AG09309 (cell line): ENCODE measurements around the gene GALNT14.

Source experiments
- DNase-seq: peaks from one replicate; pipeline ENCODE4 v3.0.0-alpha.2; 2010; ENCODE audit warnings: low read depth
- H3K4me3 ChIP-seq: 2 replicates; pipeline ENCODE4 v1.5.1; 2011; ENCODE audit warnings: mild to moderate bottlenecking, low read depth, low read length, moderate library complexity; ENCODE audit not compliant: control insufficient read depth
- TF ChIP-seq, protein P1 (sequence below): IDR thresholded peaks from 2 replicates; pipeline ENCODE4 v1.5.1; 2011; ENCODE audit warnings: mild to moderate bottlenecking, low read depth, low read length, inconsistent platforms; ENCODE audit not compliant: insufficient read depth, control insufficient read depth; ENCODE audit errors: missing control alignments

GALNT14 gene

DNA sequence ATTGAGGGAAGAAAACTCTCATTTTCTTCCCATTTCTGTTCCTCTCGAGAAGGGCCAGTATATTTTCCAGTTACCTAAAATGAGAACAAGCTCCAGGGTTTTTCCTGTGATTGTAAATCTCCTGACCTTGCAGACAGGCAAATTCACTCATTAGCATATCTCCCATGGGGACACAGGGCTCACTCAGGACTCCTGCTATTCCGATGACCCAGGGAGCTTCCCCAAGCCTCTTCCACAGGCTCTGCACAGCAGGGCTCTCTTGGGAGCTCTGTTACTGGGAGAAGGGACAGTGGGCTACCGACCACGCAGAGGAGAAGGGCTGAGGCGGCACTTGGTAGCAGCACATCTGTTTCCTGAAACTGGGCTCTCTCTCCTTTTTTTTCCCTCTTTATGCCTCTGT, 195.8 kb downstream of the GALNT14 start:
- no peak for DNase-seq
- TF ChIP-seq, protein P1, sequence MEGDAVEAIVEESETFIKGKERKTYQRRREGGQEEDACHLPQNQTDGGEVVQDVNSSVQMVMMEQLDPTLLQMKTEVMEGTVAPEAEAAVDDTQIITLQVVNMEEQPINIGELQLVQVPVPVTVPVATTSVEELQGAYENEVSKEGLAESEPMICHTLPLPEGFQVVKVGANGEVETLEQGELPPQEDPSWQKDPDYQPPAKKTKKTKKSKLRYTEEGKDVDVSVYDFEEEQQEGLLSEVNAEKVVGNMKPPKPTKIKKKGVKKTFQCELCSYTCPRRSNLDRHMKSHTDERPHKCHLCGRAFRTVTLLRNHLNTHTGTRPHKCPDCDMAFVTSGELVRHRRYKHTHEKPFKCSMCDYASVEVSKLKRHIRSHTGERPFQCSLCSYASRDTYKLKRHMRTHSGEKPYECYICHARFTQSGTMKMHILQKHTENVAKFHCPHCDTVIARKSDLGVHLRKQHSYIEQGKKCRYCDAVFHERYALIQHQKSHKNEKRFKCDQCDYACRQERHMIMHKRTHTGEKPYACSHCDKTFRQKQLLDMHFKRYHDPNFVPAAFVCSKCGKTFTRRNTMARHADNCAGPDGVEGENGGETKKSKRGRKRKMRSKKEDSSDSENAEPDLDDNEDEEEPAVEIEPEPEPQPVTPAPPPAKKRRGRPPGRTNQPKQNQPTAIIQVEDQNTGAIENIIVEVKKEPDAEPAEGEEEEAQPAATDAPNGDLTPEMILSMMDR, result no peak
- no peak overlapping the region for H3K4me3 ChIP-seq

DNA sequence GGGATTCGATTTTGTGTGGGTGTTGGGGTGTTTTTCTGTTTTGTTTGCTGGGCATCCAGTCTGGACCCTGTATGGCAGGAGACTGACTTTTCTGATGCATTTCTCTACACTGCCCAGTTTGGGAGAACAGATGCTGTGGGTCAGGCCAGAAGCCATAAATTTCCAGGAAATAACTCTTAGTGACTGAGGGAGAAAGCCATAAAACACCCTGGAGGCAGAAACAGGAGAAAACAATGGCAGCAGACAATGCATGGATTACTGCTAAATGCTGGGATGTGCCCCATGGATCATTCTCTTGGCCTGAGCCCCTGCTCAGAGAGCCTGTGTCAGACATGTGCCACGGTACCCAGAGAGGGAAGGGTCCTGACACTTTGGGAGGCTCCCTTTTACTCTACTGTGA, 197.4 kb downstream of the GALNT14 start:
- no peak overlapping the region for H3K4me3 ChIP-seq
- no peak for DNase-seq
- TF ChIP-seq, protein P1, result no peak

DNA sequence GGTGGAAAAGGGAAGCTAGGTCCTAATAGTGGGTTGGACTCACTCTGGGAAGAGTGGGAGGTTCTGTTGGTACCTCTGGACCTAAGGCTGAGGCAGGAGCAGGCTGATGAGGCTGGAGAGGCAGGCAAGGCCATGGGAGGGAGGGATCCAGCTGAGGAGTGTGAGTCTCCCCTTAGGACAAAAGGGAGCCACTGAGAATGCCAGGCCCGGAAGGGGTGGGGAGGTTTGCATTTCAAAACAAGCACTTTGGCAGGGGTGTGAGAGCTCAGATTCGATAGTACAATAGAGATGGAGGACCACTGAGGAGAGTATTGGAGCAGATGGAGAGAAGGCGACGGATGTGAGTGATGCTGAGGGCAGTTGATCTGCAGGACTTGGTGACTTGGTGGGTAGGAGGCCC, 198.9 kb downstream of the GALNT14 start:
- DNase-seq, result no peak
- H3K4me3 ChIP-seq, result no peak overlapping the region
- TF ChIP-seq, protein P1, result no peak

DNA sequence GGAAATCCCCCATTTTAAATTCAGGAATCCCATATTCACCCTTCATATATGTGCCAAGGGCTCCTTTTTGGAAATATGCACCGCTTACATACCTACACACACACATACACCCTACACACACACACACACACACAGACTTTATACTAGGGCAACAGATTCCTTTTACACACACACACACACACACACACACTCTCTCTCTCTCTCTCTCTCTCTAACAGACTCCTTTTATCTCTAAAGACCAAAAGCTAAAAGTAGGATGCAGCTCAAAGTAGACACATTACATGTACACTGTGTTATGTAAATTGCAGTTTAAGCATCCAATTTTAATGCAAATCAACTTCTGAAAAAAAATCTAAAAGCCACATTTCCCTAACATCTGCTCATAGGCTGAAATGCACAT, 200.0 kb downstream of the GALNT14 start:
- H3K4me3 ChIP-seq, result no peak overlapping the region
- DNase-seq, result no peak
- TF ChIP-seq, protein P1, result no peak

DNA sequence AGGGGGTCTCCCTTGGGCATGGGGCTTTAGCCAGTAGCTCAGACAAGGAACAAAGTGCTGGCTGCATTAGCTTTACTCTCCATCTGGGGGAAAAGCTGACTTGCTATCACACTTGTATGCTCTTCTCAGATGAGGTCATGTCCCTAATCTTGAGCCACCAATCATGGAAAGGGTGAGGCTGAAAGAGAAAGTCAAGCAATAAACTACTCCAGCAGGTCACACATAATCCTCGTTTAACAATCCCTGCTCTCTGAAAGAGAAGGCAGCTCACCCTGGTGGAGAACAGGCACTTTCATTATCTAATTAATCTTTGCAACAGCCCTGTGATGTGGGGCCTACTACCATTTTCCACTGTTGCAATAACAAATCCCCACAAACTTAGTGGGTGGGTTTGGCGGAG, 201.3 kb downstream of the GALNT14 start:
- TF ChIP-seq, protein P1, result no peak
- no peak for DNase-seq

DNA sequence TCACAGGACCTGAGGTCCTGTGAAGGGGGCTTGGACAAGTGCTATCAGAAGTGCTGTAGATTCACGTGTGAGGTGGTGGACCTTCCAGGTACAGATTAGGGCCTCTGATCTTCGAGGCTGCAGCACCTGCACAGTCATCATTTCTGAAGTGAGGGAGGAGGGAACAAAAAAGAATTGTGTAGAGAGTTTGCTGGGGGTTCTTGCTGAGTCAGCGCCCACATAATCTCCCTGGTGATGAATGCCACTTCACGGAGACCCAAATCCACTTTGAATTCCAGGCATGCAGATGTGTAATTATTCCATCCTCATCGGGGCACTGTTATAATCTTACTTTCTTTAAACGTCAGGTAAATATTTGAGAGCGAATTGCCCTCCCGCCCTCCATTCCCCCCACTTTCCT, 202.4 kb downstream of the GALNT14 start:
- no peak overlapping the region for H3K4me3 ChIP-seq
- TF ChIP-seq, protein P1, result no peak
- no peak for DNase-seq

More for the DNA sequence above, 201.3 kb downstream of the GALNT14 start:
- H3K4me3 ChIP-seq, result no peak overlapping the region

DNA sequence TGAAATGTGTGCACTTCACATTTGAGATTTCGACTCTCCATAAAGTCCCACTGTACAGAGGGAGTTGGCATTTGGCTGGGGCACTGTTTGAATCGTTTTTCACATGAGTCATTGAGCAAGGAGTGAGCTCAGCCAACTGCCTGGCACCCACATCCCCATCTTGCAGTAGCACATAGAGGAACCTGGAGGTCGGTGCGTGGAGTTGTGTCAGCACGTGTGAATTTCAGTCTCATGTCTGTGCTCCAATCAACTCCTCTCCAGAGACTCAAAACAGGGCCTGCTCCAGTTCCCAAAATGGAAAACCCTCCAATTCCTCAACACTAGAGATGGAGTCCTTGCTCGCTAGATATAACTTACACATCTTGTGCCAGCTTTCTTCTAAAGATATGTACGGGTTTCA, 204.2 kb downstream of the GALNT14 start:
- TF ChIP-seq, protein P1, result no peak
- DNase-seq, result no peak
- H3K4me3 ChIP-seq, result no peak overlapping the region
